Retinal pigment epithelial cell (primary cell): ENCODE data around the gene RPS18.

Source experiments
- DNase-seq: peaks from one replicate; pipeline ENCODE4 v3.0.0-alpha.2; 2010; ENCODE audit warnings: low read depth
- H3K4me3 ChIP-seq: 2 replicates; pipeline ENCODE4 v1.5.1; 2011; ENCODE audit warnings: mild to moderate bottlenecking, low read length, control low read depth, moderate library complexity
- TF ChIP-seq, protein P1 (sequence below): conservative IDR thresholded peaks from 2 replicates; pipeline ENCODE4 v1.5.1; 2011; ENCODE audit warnings: low read depth, low read length, control low read depth, inconsistent platforms

RPS18 gene

DNA sequence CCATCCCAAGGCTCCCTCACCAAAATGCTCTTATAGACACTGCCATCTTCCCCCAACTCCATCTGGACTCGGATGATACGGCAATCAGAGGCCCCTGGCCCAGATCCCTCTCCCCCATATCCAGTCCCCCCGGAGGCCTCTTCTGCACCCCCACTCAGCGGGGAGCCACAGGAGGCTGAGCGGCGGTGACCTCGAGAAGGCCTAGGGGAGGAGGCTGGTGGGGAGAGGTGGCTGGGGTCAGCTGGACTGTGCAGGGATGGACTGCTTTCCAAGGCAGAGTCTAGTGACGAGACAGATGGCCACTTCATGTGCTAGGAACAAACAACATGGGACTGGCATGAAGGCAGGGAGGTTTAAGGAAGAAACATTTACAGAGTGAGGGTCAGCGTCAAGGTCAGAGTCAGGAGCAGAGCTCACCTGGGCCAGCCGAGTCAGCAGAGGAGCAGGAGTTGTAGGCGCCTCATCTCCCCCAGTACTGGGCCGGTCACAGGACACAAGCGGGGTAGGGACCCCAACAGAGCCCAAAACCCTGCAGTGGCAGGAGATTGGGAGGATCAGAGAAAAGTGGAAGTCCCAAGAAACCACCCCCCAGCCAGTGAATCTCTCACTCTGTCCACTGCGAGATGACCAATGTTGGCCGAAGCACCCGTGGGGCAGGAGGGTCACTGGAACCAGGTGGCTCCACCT, 21.3 kb downstream of the RPS18 start:
- TF ChIP-seq, protein P1, sequence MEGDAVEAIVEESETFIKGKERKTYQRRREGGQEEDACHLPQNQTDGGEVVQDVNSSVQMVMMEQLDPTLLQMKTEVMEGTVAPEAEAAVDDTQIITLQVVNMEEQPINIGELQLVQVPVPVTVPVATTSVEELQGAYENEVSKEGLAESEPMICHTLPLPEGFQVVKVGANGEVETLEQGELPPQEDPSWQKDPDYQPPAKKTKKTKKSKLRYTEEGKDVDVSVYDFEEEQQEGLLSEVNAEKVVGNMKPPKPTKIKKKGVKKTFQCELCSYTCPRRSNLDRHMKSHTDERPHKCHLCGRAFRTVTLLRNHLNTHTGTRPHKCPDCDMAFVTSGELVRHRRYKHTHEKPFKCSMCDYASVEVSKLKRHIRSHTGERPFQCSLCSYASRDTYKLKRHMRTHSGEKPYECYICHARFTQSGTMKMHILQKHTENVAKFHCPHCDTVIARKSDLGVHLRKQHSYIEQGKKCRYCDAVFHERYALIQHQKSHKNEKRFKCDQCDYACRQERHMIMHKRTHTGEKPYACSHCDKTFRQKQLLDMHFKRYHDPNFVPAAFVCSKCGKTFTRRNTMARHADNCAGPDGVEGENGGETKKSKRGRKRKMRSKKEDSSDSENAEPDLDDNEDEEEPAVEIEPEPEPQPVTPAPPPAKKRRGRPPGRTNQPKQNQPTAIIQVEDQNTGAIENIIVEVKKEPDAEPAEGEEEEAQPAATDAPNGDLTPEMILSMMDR: no peak
- H3K4me3 ChIP-seq: no peak overlapping the region
- no peak for DNase-seq

DNA sequence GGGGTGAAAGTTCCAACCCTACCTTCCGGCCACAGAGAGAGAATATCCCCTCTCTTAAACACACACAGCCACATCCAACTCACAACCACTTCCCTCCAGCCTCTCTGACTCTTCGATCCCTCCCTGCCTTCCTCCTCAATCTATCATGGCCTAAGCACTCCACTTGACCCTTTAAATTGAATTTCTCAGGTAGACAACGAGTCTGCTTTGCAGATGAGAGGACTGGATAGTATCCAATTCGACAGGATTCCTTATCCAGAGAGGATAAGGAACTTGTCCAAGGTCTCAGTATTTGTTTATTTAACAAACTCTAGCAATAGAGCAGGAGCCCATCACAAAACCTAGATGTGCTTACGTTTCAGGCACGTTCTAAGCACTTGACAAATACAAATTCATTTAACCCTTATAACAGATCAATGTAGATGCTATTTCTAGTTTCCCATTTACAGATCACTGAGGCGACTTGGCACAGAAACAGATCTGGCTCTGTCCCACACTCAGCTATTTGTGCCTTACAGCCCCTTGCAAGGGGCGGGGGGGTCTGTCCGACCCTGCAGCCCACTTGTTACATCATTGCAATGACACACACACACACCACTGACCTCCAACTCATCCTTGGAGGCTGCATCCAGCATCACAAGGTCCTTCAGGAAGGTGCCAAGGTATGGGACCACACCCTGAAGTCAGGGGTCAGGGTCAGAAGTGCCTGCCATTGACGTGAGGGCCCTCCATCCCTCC, 22.4 kb downstream of the RPS18 start:
- H3K4me3 ChIP-seq: no peak overlapping the region
- TF ChIP-seq, protein P1: no peak
- no peak for DNase-seq

- H3K4me3 ChIP-seq: no peak overlapping the region
- TF ChIP-seq, protein P1: no peak
- no peak for DNase-seq
Measured at GRCh38 chr6:33295621-33296369, 23.9 kb downstream of the RPS18 start.

DNA sequence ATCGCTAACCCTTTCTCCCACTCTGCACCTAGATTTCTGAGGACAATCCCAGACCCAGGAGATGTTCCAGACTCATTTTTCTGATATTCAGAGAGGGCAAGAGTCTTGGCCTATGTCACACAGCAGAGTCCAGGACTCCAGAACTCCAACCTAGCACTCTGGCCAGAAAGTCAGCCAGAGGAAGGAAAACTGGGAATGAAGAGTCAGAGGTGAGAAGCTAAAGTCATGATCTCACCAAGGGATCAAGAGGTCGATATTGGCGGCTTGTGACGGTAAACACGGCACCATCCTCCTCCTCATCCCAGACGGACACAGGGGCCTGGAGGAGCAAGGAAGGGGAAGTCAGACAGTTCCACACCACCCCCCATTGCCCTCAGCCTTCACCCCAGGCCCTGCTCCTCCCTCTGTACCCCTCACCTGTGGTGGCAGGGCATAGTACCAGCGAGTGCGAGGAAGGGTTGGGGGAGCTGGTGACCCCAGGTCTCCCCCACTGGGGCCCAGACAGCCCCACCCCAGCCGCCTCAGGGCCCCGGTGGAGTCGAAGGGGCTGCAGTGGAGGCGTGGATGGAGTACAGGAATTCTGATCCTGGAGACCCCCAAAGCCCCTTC, 25.0 kb downstream of the RPS18 start:
- TF ChIP-seq, protein P1: no peak
- peak overlapping the region; percentile 96 for H3K4me3 ChIP-seq
- no peak for DNase-seq

GRCh38 chr6:33297406-33297955, 25.6 kb downstream of the RPS18 start:
- DNase-seq: no peak
- TF ChIP-seq, protein P1: no peak
- H3K4me3 ChIP-seq: peak overlapping the region; percentile 96

GRCh38 chr6:33297956-33298772, 26.3 kb downstream of the RPS18 start:
- TF ChIP-seq, protein P1: peak; percentile 8
- no peak for DNase-seq
- H3K4me3 ChIP-seq: peak overlapping the region; percentile 96
